GM13976 (cell line): ENCODE measurements around the gene SLC23A2.
"Not testable (repeated sequence)": the region's sequence is repeated elsewhere in the genome, so short reads cannot be mapped to it uniquely, and the experiment has no call there.

ENCODE experiments used
- DNase-seq: peaks from one replicate; pipeline ENCODE4 v3.0.0; 2012; ENCODE audit warnings: low spot score
- CTCF ChIP-seq: IDR thresholded peaks from 2 replicates; pipeline ENCODE4 v1.5.1; 2012; ENCODE audit warnings: borderline replicate concordance, mild to moderate bottlenecking; ENCODE audit not compliant: insufficient read depth; ENCODE audit errors: extremely low read depth, missing control alignments, control extremely low read depth
- in situ Hi-C: fragments of 300-500 bp; cut with MboI; formaldehyde crosslinking; loops from one replicate; pipeline ENCODE4 v1.12.0; 2022; ENCODE audit warnings: low sequenced_read_pairs, mixed read lengths, inconsistent platforms; ENCODE audit not compliant: unreplicated experiment

Gene SLC23A2

GRCh38 chr20:5039889-5040288 is 38.6 kb upstream of the SLC23A2 start:
- TF ChIP-seq CTCF: no peak
- in situ Hi-C loops: no loop called here
- no peak for DNase-seq

- in situ Hi-C loops: no loop called here
- peak; percentile 64 for DNase-seq
- no peak for TF ChIP-seq CTCF
Measured at GRCh38 chr20:5039255-5039657, 37.9 kb upstream of the SLC23A2 start.

GRCh38 chr20:5036828-5037227 is 35.5 kb upstream of the SLC23A2 start:
- TF ChIP-seq CTCF: no peak
- DNase-seq: peak; percentile 41
- in situ Hi-C loops: no loop called here

GRCh38 chr20:5035518-5035917 is 34.2 kb upstream of the SLC23A2 start:
- DNase-seq, in situ Hi-C loops: not testable (repeated sequence)

GRCh38 chr20:5033566-5033965 is 32.3 kb upstream of the SLC23A2 start:
- no peak for DNase-seq
- no peak for TF ChIP-seq CTCF
- in situ Hi-C loops: no loop called here

GRCh38 chr20:5031701-5032100 is 30.4 kb upstream of the SLC23A2 start:
- DNase-seq, in situ Hi-C loops: not testable (repeated sequence)

GRCh38 chr20:5031206-5031557 is 29.9 kb upstream of the SLC23A2 start:
- in situ Hi-C loops: no loop called here
- DNase-seq: no peak
- no peak for TF ChIP-seq CTCF
